Hypothalamus (tissue), 51 donors: ENCODE data around the gene PKNOX2.

Source experiments
- DNase-seq, 51 donors: peaks; one replicate each; lab custom pipeline; 2025; lab: John Stamatoyannopoulos, UW

The PKNOX2 gene

GRCh38 chr11:125371431-125371935 lies 206.9 kb downstream of the PKNOX2 start:
- no peak for DNase-seq

- no peak for DNase-seq
Measured at GRCh38 chr11:125372088-125372487, 207.5 kb downstream of the PKNOX2 start.

GRCh38 chr11:125372911-125373310 lies 208.4 kb downstream of the PKNOX2 start:
- DNase-seq, result no peak

- no peak for DNase-seq
Measured at GRCh38 chr11:125373426-125374391, 209.2 kb downstream of the PKNOX2 start.

GRCh38 chr11:125374398-125374797 lies 209.8 kb downstream of the PKNOX2 start:
- no peak for DNase-seq

GRCh38 chr11:125375146-125375545 lies 210.6 kb downstream of the PKNOX2 start:
- DNase-seq, result peak in 1 of 51 donors; percentile 39

GRCh38 chr11:125376117-125376516 lies 211.6 kb downstream of the PKNOX2 start:
- DNase-seq, result peak in 18 of 51 donors; percentile 2 to 69 (median 25)

- peak in 1 of 51 donors; percentile 55 for DNase-seq
Measured at GRCh38 chr11:125376856-125377255, 212.3 kb downstream of the PKNOX2 start.

GRCh38 chr11:125378083-125378482 lies 213.5 kb downstream of the PKNOX2 start:
- no peak for DNase-seq

GRCh38 chr11:125378571-125378970 lies 214.0 kb downstream of the PKNOX2 start:
- DNase-seq, result no peak

- DNase-seq, result no peak
Measured at GRCh38 chr11:125379565-125379964, 215.0 kb downstream of the PKNOX2 start.

GRCh38 chr11:125379981-125380380 lies 215.4 kb downstream of the PKNOX2 start:
- DNase-seq, result peak in 2 of 51 donors; percentile 12 to 27

- no peak for DNase-seq
Measured at GRCh38 chr11:125380756-125381445, 216.3 kb downstream of the PKNOX2 start.

- peak in 4 of 51 donors; percentile 17 to 68 (median 36) for DNase-seq
Measured at GRCh38 chr11:125381499-125382044, 217.0 kb downstream of the PKNOX2 start.

- DNase-seq, result no peak
Measured at GRCh38 chr11:125382314-125382791, 217.8 kb downstream of the PKNOX2 start.

GRCh38 chr11:125382822-125383221 lies 218.3 kb downstream of the PKNOX2 start:
- no peak for DNase-seq

- no peak for DNase-seq
Measured at GRCh38 chr11:125384825-125385224, 220.3 kb downstream of the PKNOX2 start.

- DNase-seq, result no peak
Measured at GRCh38 chr11:125387901-125388300, 223.3 kb downstream of the PKNOX2 start.

GRCh38 chr11:125388611-125389010 lies 224.1 kb downstream of the PKNOX2 start:
- DNase-seq, result no peak

- DNase-seq, result no peak
Measured at GRCh38 chr11:125389339-125390166, 225.0 kb downstream of the PKNOX2 start.
